Endothelial cell of umbilical vein (primary cell): ENCODE results near the gene FKBP2. TPM values are rescaled to one million over a fixed set of nuclear protein-coding genes. Genes with fewer than 3 reads are reported as not detected.

Experiments used
- BruUV-seq: library from RNA; stranded (reverse); fragments of 400-500 nt; replicated peaks from 2 replicates; lab custom pipeline; 2021; lab: Mats Ljungman, UMichigan
- CTCF ChIA-PET: fragments of 300-600, 350-600 bp; sonication (Branson Sonifier 250); formaldehyde crosslinking; loops from one replicate; lab custom pipeline; 2021; ENCODE audit warnings: antibody characterized with exemption, inconsistent platforms; lab: Charles Lee
- POLR2A ChIA-PET: fragments of 300-600, 350-600 bp; sonication (Branson Sonifier 250); formaldehyde crosslinking; loops from one replicate; lab custom pipeline; 2021; ENCODE audit warnings: antibody characterized with exemption, inconsistent platforms; lab: Charles Lee
- DNase-seq: peaks from one replicate; pipeline ENCODE4 v3.0.0-alpha.2; 2011; ENCODE audit warnings: low read depth, low spot score
- FAIRE-seq: peaks from 2 replicates; lab custom pipeline; 2011; peaks lifted over from hg19 to GRCh38; lab: Jason Lieb, UNC
- H2AFZ ChIP-seq: 2 replicates; pipeline ENCODE4 v1.6.0; 2012; ENCODE audit warnings: low read depth, low read length, control low read depth, inconsistent platforms
- H3K27ac ChIP-seq: 2 replicates; pipeline ENCODE4 v1.5.1; 2011; ENCODE audit warnings: low read depth, mild to moderate bottlenecking, control low read depth, low read length, moderate library complexity; ENCODE audit not compliant: insufficient read depth
- H3K27me3 ChIP-seq, 2 experiments: 2 replicates each; pipeline versions ENCODE4 v1.6.0 to v1.6.1; 2011; ENCODE audit warnings: low read length in 2 of 2, mixed read lengths in 1 of 2; ENCODE audit not compliant: control insufficient read depth in 2 of 2, insufficient read depth in 2 of 2
- H3K36me3 ChIP-seq, 2 experiments: 2 replicates in 1 of 2; 3 replicates in 1 of 2; pipeline ENCODE4 v1.5.1; 2011; ENCODE audit warnings: low read length in 2 of 2, mild to moderate bottlenecking in 1 of 2, moderate library complexity in 1 of 2; ENCODE audit not compliant: control insufficient read depth in 2 of 2, insufficient read depth in 2 of 2; ENCODE audit errors: extremely low read depth in 1 of 2
- H3K4me1 ChIP-seq: 3 replicates; pipeline ENCODE4 v1.5.1; 2011; ENCODE audit warnings: mild to moderate bottlenecking, low read length; ENCODE audit not compliant: control insufficient read depth, insufficient read depth; ENCODE audit errors: extremely low read depth
- H3K4me2 ChIP-seq: 2 replicates; pipeline ENCODE4 v1.6.1; 2011; ENCODE audit warnings: low read length, control low read depth, mixed read lengths; ENCODE audit not compliant: insufficient read depth
- H3K4me3 ChIP-seq, 3 experiments: fragments of 200-600 bp in 1 of 3; sonication (generic), shearing (Covaris generic) in 1 of 3; replicated peaks in 1 of 3; 2 replicates each; pipeline ENCODE4 v1.5.1; 2011 to 2016; ENCODE audit warnings: control low read depth in 3 of 3, low read length in 3 of 3, mild to moderate bottlenecking in 2 of 3, inconsistent platforms in 1 of 3, low read depth in 1 of 3, moderate library complexity in 1 of 3; ENCODE audit not compliant: insufficient read depth in 1 of 3
- H3K79me2 ChIP-seq: 2 replicates; pipeline ENCODE4 v1.6.0; 2012; ENCODE audit warnings: low read length, inconsistent platforms; ENCODE audit not compliant: control insufficient read depth, insufficient read depth
- H3K9ac ChIP-seq: replicated peaks from 2 replicates; pipeline ENCODE3; 2011; ENCODE audit warnings: low read length, control low read depth; ENCODE audit not compliant: insufficient read depth; ENCODE audit errors: extremely low read depth
- H3K9me1 ChIP-seq: replicated peaks from 3 replicates; pipeline ENCODE4 v1.6.0; 2011; ENCODE audit warnings: mild to moderate bottlenecking, low read length; ENCODE audit not compliant: control insufficient read depth, insufficient read depth; ENCODE audit errors: extremely low read depth
- H3K9me3 ChIP-seq: replicated peaks from 2 replicates; pipeline ENCODE4 v1.5.1; 2012; ENCODE audit warnings: low read length, inconsistent platforms; ENCODE audit not compliant: control insufficient read depth, insufficient read depth
- H4K20me1 ChIP-seq: replicated peaks from 2 replicates; pipeline ENCODE3; 2011; ENCODE audit warnings: mild to moderate bottlenecking, low read length; ENCODE audit not compliant: control insufficient read depth, insufficient read depth; ENCODE audit errors: extremely low read depth
- EZH2 ChIP-seq: IDR thresholded peaks from 2 replicates; pipeline ENCODE4 v1.6.1; 2012; ENCODE audit warnings: borderline replicate concordance, low read depth, mild to moderate bottlenecking, moderate library complexity, low read length, inconsistent platforms; ENCODE audit not compliant: severe bottlenecking
- FOS ChIP-seq: IDR thresholded peaks from 2 replicates; pipeline ENCODE4 v1.6.1; 2011; ENCODE audit warnings: mild to moderate bottlenecking, low read length, moderate library complexity, borderline replicate concordance; ENCODE audit not compliant: insufficient read depth
- GATA2 ChIP-seq: IDR thresholded peaks from 2 replicates; pipeline ENCODE4 v1.7.0; 2011; ENCODE audit warnings: low read depth, mild to moderate bottlenecking, moderate library complexity, mixed read lengths, low read length; ENCODE audit not compliant: insufficient read length, insufficient read depth
- JUN ChIP-seq: IDR thresholded peaks from 2 replicates; pipeline ENCODE4 v1.6.1; 2011; ENCODE audit warnings: borderline replicate concordance, low read depth; ENCODE audit not compliant: insufficient read length, insufficient read depth
- MAX ChIP-seq: IDR thresholded peaks from 2 replicates; pipeline ENCODE4 v1.6.1; 2011; ENCODE audit not compliant: insufficient read depth, insufficient read length
- MYC ChIP-seq: IDR thresholded peaks from one replicate; pipeline ENCODE4 v1.6.1; 2011; ENCODE audit warnings: mild to moderate bottlenecking, low read depth, low read length
- POLR2A ChIP-seq: IDR thresholded peaks from 2 replicates; pipeline ENCODE4 v1.6.1; 2012; ENCODE audit warnings: low read depth, mild to moderate bottlenecking, control low read depth, low read length
- POLR2AphosphoS5 ChIP-seq: IDR thresholded peaks from 2 replicates; pipeline ENCODE4 v1.6.1; 2012; ENCODE audit warnings: low read depth, mild to moderate bottlenecking, control low read depth, low read length, moderate library complexity; ENCODE audit not compliant: insufficient read depth
- dilution Hi-C: fragments of 300-500 bp; cut with MboI; formaldehyde crosslinking; loops from one replicate; pipeline ENCODE4 v1.15.0; 2019; ENCODE audit warnings: low sequenced_read_pairs; ENCODE audit not compliant: extremely low pct_ligation_motif_present
- intact Hi-C: fragments of 100-400 bp; cut with micrococcal nuclease; formaldehyde crosslinking; loops from one replicate; pipeline ENCODE4 v1.10.0; 2022
- polyA plus RNA-seq, 4 experiments: library from polyadenylated mRNA; depleted of rRNA in 3 of 4; stranded (reverse) in 3 of 4; unstranded in 1 of 4; fragments of >200 nt; gene quantifications; 2 replicates each; pipeline versions ENCODE4 v1.2.1 to v1.2.3, GENCODE V29; 2011 to 2012; ENCODE audit warnings: missing spikeins in 1 of 4
- total RNA-seq: library from RNA; stranded (reverse); gene quantifications from 2 replicates; pipeline ENCODE4 v1.2.3, GENCODE V29; 2021
- TF ChIP-seq, protein P1 (sequence below), 2 donors: IDR thresholded peaks; 1 replicate in 1 of 2; 2 replicates in 1 of 2; pipeline ENCODE4 v1.5.1; 2011; ENCODE audit warnings: low read length in 2 of 2, mild to moderate bottlenecking in 2 of 2, moderate library complexity in 2 of 2, control low read depth in 1 of 2, inconsistent platforms in 1 of 2, low read depth in 1 of 2; ENCODE audit not compliant: insufficient read depth in 1 of 2; ENCODE audit errors: extremely low read depth in 1 of 2

The FKBP2 gene
- total and polyA plus RNA-seq, 2 donors (not counting 3 experiments of a cell fraction or from before 2014, with no cell fraction given) = 48.5 to 74.4 TPM

DNA sequence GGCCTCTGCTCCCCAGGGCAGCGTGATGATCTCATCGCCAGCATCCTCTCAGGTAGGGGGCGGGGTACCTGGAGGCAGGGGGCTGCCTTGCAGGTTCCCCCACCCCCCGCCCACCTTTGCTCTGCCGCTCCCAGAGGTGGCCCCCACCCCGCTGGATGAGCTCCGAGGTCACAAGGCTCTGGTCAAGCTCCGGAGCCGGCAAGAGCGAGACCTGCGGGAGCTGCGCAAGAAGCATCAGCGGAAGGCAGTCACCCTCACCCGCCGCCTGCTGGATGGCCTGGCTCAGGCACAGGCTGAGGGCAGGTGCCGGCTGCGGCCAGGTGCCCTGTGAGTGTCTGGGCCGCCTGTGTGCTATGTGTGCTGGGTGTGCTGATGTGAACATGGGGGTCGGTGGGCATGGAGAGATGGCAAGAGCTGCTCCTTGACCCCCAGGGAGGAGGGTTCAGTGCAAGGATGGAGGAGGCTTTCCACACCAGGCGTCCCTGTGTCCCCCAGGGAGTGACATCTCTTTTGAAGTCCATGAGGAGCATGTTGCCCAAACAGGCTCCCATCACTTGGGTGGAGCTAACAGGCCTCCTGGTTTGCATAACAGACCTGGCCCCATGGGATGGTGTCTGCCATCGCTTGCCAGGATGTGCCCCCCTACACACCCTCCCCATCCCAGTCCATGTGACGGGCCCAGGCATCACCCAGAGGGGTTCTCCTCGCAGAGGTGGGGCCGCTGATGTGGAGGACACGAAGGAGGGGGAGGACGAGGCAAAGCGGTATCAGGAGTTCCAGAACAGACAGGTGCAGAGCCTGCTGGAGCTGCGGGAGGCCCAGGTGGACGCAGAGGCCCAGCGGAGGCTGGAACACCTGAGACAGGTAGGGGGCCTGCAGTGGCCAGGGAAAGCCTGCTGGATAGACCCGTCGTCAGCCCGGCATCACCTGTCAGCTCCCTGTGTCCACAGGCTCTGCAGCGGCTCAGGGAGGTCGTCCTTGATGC lies 24.6 kb downstream of the FKBP2 start:
- intact Hi-C loops = no loop called here

More for the DNA sequence above, 24.6 kb downstream of the FKBP2 start:
- dilution Hi-C loops = no loop called here
- FAIRE-seq (no peak), DNase-seq (no peak)
- Histone ChIP-seq H3K4me2 (no peak overlapping the region), H3K36me3 (peaks cover 4 to 19% of the 10 kb centered on the region in 2 experiments), H3K9ac (no peak overlapping the region), H3K79me2 (no peaks in the 10 kb centered on the region), H3K27me3 (no peaks in the 10 kb centered on the region), H2AFZ (no peak overlapping the region), H4K20me1 (no peaks in the 10 kb centered on the region), H3K9me3 (no peaks in the 10 kb centered on the region), H3K4me3 (no peak overlapping the region), H3K4me1 (peaks cover 49% of the 10 kb centered on the region), H3K27ac (no peak overlapping the region), H3K9me1 (no peaks in the 10 kb centered on the region)
- TF ChIP-seq MAX = no peak
- no peak for TF ChIP-seq MYC
- no peak for TF ChIP-seq FOS
- no peak for TF ChIP-seq POLR2AphosphoS5
- TF ChIP-seq GATA2 = no peak
- no peak for TF ChIP-seq JUN
- no peak for TF ChIP-seq EZH2
- no peak for TF ChIP-seq POLR2A
- TF ChIP-seq, protein P1, sequence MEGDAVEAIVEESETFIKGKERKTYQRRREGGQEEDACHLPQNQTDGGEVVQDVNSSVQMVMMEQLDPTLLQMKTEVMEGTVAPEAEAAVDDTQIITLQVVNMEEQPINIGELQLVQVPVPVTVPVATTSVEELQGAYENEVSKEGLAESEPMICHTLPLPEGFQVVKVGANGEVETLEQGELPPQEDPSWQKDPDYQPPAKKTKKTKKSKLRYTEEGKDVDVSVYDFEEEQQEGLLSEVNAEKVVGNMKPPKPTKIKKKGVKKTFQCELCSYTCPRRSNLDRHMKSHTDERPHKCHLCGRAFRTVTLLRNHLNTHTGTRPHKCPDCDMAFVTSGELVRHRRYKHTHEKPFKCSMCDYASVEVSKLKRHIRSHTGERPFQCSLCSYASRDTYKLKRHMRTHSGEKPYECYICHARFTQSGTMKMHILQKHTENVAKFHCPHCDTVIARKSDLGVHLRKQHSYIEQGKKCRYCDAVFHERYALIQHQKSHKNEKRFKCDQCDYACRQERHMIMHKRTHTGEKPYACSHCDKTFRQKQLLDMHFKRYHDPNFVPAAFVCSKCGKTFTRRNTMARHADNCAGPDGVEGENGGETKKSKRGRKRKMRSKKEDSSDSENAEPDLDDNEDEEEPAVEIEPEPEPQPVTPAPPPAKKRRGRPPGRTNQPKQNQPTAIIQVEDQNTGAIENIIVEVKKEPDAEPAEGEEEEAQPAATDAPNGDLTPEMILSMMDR (IDR thresholded peaks at IDR 0.05; ENCODE audit: extremely low read depth in 1 of 2, insufficient read depth in 1 of 2, low read depth in 1 of 2, low read length in 2 of 2) = no peak
- ChIA-PET POLR2A (no interaction called here), CTCF (interaction anchor here (0.9 to 4.8 kb wide), 6 partner anchors 14 to 90 kb away, joined by 3 to 57 read pairs (median 4); partner anchors contain the start of genes BAD, CATSPERZ and PLCB3)
- BruUV-seq = no TSS peak
